Subcutaneous adipose tissue (tissue), 4 donors: ENCODE results near the gene PLOD3. TPM values are rescaled to one million over a fixed set of nuclear protein-coding genes. Genes with fewer than 3 reads are reported as not detected.

Source experiments
- total RNA-seq, 4 donors: library from RNA; depleted of rRNA; stranded (reverse); fragments of >200 nt; gene quantifications; one replicate each; pipeline ENCODE4 v1.1.0, GENCODE V29; 2016
- TF ChIP-seq, protein P1 (sequence below): fragments of 450-650 bp; IDR thresholded peaks from one replicate; pipeline ENCODE4 v1.5.1; 2016; ENCODE audit warnings: low read depth, mild to moderate bottlenecking, control low read depth, antibody characterized with exemption, moderate library complexity

PLOD3 gene
- total RNA-seq, 4 donors from 2014 or later, result 35.7 to 45.0 (median 42.6) TPM

- TF ChIP-seq, protein P1, sequence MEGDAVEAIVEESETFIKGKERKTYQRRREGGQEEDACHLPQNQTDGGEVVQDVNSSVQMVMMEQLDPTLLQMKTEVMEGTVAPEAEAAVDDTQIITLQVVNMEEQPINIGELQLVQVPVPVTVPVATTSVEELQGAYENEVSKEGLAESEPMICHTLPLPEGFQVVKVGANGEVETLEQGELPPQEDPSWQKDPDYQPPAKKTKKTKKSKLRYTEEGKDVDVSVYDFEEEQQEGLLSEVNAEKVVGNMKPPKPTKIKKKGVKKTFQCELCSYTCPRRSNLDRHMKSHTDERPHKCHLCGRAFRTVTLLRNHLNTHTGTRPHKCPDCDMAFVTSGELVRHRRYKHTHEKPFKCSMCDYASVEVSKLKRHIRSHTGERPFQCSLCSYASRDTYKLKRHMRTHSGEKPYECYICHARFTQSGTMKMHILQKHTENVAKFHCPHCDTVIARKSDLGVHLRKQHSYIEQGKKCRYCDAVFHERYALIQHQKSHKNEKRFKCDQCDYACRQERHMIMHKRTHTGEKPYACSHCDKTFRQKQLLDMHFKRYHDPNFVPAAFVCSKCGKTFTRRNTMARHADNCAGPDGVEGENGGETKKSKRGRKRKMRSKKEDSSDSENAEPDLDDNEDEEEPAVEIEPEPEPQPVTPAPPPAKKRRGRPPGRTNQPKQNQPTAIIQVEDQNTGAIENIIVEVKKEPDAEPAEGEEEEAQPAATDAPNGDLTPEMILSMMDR, result no peak
Observed at GRCh38 chr7:101248276-101248675, 30.9 kb upstream of the PLOD3 start.

DNA sequence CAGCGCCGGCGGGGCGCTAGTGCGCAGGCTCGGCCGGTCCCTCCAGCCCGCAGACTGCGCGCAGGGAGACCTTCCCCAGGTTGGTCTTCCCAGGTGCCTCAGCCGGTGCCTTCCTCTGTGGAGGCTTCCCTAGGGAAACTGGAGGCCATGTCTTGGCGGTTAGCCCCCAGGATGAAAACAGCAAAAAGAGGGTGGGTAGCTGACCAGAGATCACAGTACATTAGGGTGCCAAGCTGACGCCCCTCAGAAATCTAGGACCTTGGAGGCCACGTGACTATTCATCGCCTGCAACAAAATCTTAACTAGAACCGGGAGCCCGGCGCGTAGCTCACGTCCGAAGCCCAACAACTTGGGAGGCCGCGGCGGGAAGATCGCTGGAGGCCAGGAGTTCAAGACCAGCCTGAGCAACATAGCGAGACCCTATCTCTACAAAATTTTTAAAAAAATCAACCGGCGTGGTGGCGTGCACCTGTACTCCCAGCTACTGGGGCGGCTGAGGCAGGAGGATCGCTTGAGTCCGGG is 27.8 kb upstream of the PLOD3 start:
- TF ChIP-seq, protein P1, result no peak

DNA sequence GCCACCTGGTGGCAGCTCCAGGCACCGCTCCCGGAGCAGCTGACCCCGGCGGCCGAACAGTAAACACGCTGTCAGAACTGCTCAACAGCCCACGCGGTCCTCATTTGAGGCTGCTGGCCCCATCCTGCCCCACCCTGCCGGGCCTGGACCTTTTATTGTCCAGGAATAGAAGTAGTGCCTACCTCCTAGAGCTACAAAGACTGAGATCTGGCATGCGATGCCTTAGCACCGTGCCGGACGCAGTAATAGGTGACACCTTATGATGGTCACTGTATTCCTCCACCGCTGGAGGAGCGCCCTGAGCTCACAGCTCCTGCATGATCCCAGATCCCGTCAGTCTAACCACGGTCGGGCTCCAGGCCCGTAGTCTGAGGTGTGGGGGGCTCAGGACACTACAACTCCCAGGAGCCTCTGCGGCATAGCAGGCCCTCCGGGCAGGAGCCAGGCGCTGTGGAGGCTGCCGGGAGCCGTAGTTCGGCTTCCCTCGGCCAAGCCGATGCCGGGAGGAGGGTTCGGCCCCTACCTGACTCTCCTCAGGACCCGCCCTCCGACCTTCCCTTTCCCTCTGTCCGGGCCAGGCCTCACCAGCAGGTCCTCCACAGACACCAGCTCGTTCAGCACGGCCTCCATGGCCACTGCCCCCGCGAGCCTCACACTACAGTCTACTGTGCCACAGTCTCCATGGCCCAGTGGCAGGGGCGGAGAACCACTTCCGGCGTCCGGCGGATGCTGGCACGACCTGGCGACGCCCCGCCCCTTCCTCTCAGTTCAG is 27.2 kb upstream of the PLOD3 start, which contains the start of gene FIS1:
FIS1 (minus strand) TSS at position 707 of the 772 bp plus-strand sequence; CDS start at position 630, 77 bp downstream.
- TF ChIP-seq, protein P1, result no peak

GRCh38 chr7:101243646-101244374 is 26.4 kb upstream of the PLOD3 start:
- TF ChIP-seq, protein P1, result no peak

- TF ChIP-seq, protein P1, result no peak
Observed at GRCh38 chr7:101241443-101242349, 24.3 kb upstream of the PLOD3 start.

DNA sequence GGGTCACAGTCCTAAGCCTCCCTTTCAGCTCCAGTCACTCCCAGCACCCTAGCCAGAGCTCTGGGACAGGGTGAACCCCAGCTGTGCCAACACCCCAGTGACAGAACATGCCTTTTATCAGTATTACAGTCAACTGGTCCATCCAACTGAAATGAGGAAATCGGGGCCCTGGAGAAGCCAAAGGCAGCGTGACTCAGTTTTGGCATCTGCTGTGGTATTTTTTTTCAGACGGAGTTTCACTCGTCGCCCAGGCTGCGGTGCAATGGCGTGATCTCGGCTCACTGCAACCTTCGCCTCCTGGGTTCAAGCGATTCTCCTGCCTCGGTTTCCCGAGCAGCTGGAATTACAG is 23.6 kb upstream of the PLOD3 start:
- TF ChIP-seq, protein P1, result no peak
